Natural killer cell (primary cell): ENCODE results near the gene NFIA. TPM values are rescaled to one million over a fixed set of nuclear protein-coding genes. Genes with fewer than 3 reads are reported as not detected.

Experiments used
- ATAC-seq, 3 donors: fragments of 150-1000 bp in 2 of 3; fragments of 200-7000 bp in 1 of 3; cut with Tn5 transposase; 1 replicate in 1 of 3; 2 replicates in 2 of 3; pipeline ENCODE4 v1.10.0; 2021; ENCODE audit warnings: mild to moderate bottlenecking in 2 of 3, moderate library complexity in 2 of 3
- DNase-seq, 2 donors: peaks; one replicate each; pipeline versions ENCODE4 v3.0.0 to v3.0.0-alpha.2; 2013 to 2021; ENCODE audit warnings: mixed read lengths in 1 of 2
- H3K27ac ChIP-seq: one replicate; pipeline ENCODE4 v1.5.1; 2013; ENCODE audit warnings: mild to moderate bottlenecking, low read length
- H3K27me3 ChIP-seq: one replicate; pipeline ENCODE4 v1.6.1; 2013; ENCODE audit warnings: low read length; ENCODE audit not compliant: control insufficient read depth, insufficient read depth
- H3K36me3 ChIP-seq: one replicate; pipeline ENCODE4 v1.6.1; 2013; ENCODE audit warnings: low read length; ENCODE audit not compliant: control insufficient read depth, insufficient read depth
- H3K4me1 ChIP-seq: one replicate; pipeline ENCODE4 v1.6.1; 2013; ENCODE audit warnings: low read length; ENCODE audit not compliant: control insufficient read depth, insufficient read depth
- H3K4me3 ChIP-seq: one replicate; pipeline ENCODE4 v1.5.1; 2013; ENCODE audit warnings: low read length
- H3K9me3 ChIP-seq: one replicate; pipeline ENCODE4 v1.6.1; 2013; ENCODE audit warnings: low read length; ENCODE audit not compliant: control insufficient read depth, insufficient read depth
- H3K27ac Mint-ChIP-seq, 2 donors: one replicate each; pipeline ENCODE4 v1.8.0; 2022; ENCODE audit warnings: mild to moderate bottlenecking in 2 of 2, mixed read lengths in 2 of 2, moderate library complexity in 1 of 2
- H3K27me3 Mint-ChIP-seq, 2 donors: one replicate each; pipeline ENCODE4 v1.8.0; 2022; ENCODE audit warnings: low read depth in 2 of 2, mixed read lengths in 2 of 2
- H3K36me3 Mint-ChIP-seq: one replicate; pipeline ENCODE4 v1.8.0; 2022; ENCODE audit warnings: mixed read lengths
- H3K4me1 Mint-ChIP-seq, 2 donors: one replicate each; pipeline ENCODE4 v1.8.0; 2022; ENCODE audit warnings: mixed read lengths in 2 of 2
- H3K4me3 Mint-ChIP-seq: one replicate; pipeline ENCODE4 v1.8.0; 2022; ENCODE audit warnings: mild to moderate bottlenecking, moderate library complexity, mixed read lengths
- H3K9me3 Mint-ChIP-seq, 2 donors: one replicate each; pipeline ENCODE4 v1.8.0; 2022; ENCODE audit warnings: mixed read lengths in 2 of 2
- WGBS: methylation state at CpG from one replicate; pipeline ENCODE4 v1.1.7; 2013; ENCODE audit warnings: missing lambda C conversion rate; ENCODE audit not compliant: insufficient coverage; 5-methylcytosine and 5-hydroxymethylcytosine counted together
- intact Hi-C: fragments of 100-400 bp; cut with micrococcal nuclease; formaldehyde crosslinking; loops from one replicate; pipeline ENCODE4 v1.14.2; 2022
- total RNA-seq, 4 donors: library from RNA; stranded (reverse); fragments of 120-200 nt in 1 of 4; gene quantifications; one replicate each; pipeline versions ENCODE4 v1.2.3 to v1.2.4, GENCODE V29; 2013 to 2022
- TF ChIP-seq, protein P1 (sequence below): fragments of 200-600 bp; IDR thresholded peaks from one replicate; pipeline ENCODE4 v1.8.0; 2022; ENCODE audit warnings: antibody characterized with exemption

Gene NFIA
- total RNA-seq, 3 donors from 2014 or later (not counting 1 experiment from before 2014, with no cell fraction given) = 3.5 to 6.5 (median 3.6) TPM

DNA sequence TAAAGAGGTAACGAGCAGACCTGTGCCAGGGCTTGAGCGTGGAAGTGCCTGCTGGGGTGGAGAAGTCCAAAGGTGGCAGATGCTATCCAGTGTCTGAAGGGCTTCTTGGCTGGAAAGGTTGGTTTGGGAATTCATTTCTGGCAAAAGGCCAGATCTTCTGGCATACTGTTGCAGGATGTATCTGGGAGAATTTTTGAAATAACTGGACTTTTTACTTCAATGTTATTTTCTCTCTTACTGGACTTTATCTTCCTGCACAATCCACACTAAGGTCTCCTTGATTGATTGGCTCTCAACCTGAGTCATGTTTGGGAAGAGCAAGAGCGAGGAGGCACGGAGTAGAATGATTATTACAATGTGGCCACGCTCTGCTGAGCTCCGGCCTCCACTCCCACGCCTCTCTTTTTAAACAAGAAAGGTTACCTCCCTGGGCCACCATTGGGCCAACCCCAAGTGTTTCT, 364.2 kb downstream of the NFIA start:
- TF ChIP-seq, protein P1, sequence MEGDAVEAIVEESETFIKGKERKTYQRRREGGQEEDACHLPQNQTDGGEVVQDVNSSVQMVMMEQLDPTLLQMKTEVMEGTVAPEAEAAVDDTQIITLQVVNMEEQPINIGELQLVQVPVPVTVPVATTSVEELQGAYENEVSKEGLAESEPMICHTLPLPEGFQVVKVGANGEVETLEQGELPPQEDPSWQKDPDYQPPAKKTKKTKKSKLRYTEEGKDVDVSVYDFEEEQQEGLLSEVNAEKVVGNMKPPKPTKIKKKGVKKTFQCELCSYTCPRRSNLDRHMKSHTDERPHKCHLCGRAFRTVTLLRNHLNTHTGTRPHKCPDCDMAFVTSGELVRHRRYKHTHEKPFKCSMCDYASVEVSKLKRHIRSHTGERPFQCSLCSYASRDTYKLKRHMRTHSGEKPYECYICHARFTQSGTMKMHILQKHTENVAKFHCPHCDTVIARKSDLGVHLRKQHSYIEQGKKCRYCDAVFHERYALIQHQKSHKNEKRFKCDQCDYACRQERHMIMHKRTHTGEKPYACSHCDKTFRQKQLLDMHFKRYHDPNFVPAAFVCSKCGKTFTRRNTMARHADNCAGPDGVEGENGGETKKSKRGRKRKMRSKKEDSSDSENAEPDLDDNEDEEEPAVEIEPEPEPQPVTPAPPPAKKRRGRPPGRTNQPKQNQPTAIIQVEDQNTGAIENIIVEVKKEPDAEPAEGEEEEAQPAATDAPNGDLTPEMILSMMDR = no peak
- H3K9me3 Mint-ChIP-seq = no peaks in the 10 kb centered on the region

DNA sequence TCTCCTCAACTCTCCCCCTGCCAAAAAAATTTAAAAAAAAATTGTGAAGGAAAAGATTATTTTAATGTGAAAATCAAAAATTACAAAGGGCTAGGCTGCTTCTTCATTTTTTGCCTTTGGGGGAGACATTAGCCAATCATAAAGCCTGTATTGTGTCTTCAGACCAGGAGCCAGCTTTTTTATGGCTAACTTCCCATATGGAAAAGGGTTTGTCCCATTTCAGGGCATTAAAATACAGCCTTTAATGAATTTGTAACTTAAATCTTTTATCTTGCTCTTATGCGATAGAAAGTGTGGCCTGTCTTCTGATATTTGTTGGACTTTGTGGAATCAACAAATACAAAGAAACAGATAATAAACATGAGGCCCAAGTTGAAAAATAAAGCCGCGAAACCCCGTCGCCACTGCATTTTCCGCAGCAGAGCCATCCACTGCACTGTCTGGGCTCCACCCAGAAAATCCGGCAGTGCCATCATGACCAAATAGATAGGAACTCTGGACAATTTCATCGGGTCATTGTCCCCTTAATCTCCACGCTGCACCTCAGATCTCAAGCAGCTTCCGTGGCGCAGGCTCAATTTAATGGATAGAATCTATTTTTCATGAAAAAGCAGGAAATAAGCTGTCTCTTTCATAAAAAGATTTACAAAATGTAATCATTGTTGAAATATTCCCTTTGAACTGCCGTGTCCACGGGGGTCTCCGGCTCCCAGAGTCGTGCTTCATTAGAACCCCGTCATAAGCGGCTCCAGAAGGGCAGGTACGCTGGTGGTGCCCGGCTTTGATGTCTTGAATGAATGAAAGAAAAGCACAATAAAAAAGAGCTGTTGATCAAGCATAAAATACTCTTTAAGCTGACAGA, 365.0 kb downstream of the NFIA start:
- Histone ChIP-seq H3K27me3 (no peaks in the 10 kb centered on the region), H3K4me1 (peaks cover 7% of the 10 kb centered on the region), H3K36me3 (no peaks in the 10 kb centered on the region), H3K27ac (no peak overlapping the region), H3K9me3 (no peaks in the 10 kb centered on the region), H3K4me3 (no peak overlapping the region)
- TF ChIP-seq, protein P1 = no peak
- Mint-ChIP-seq H3K36me3 (no peaks in the 10 kb centered on the region), H3K27ac (no peak overlapping the region), H3K4me3 (no peak overlapping the region), H3K9me3 (no peaks in the 10 kb centered on the region), H3K4me1 (peaks cover 0 to 7% of the 10 kb centered on the region in 2 donors), H3K27me3 (no peaks in the 10 kb centered on the region)
- 97% methylated on average over 19 of the region's 19 CpGs for WGBS
- DNase-seq = no peak
- ATAC-seq = no peak
- intact Hi-C loops = no loop called here

More for the DNA sequence above, 364.2 kb downstream of the NFIA start:
- peaks cover 0 to 7% of the 10 kb centered on the region in 2 donors for H3K4me1 Mint-ChIP-seq
- Histone ChIP-seq H3K4me3 (no peak overlapping the region), H3K4me1 (peaks cover 7% of the 10 kb centered on the region), H3K27me3 (no peaks in the 10 kb centered on the region), H3K27ac (no peak overlapping the region), H3K36me3 (no peaks in the 10 kb centered on the region), H3K9me3 (no peaks in the 10 kb centered on the region)
- H3K4me3 Mint-ChIP-seq = no peak overlapping the region
- 92% methylated on average over 7 of the region's 7 CpGs for WGBS
- H3K36me3 Mint-ChIP-seq = no peaks in the 10 kb centered on the region
- no peak overlapping the region for H3K27ac Mint-ChIP-seq
- no peak for ATAC-seq
- DNase-seq = no peak
- H3K27me3 Mint-ChIP-seq = no peaks in the 10 kb centered on the region
- intact Hi-C loops = no loop called here

DNA sequence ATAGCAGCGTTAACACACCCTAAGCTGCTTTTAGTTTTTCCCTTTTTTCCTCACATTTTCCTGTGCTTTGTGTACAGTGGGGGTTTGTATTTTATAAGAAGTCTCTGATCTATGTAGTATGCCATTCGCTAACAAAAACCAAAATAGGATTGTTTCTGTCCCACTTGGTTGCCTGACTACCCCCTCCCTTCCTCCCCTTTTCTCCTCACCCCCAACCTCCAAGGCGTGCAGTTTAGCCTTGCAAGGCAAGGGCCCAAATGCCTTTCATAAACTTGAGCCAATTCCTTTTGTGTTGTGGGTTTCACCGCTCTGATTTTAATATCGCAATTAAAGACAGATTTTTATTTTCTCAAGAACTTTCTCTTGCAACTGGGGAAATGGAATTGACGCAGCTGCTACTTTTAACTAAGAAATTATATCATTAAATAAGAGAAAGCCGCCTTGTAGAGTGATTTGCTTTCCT, 365.6 kb downstream of the NFIA start:
- ATAC-seq = no peak
- WGBS = 96% methylated on average over 7 of the region's 7 CpGs
- intact Hi-C loops = no loop called here

More for the DNA sequence above, 365.6 kb downstream of the NFIA start:
- H3K27me3 Mint-ChIP-seq = no peaks in the 10 kb centered on the region
- no peak overlapping the region for H3K27ac Mint-ChIP-seq
- H3K4me1 Mint-ChIP-seq = peaks cover 4 to 10% of the 10 kb centered on the region in 2 donors
- Histone ChIP-seq H3K27ac (no peak overlapping the region), H3K4me3 (no peak overlapping the region), H3K36me3 (no peaks in the 10 kb centered on the region), H3K9me3 (no peaks in the 10 kb centered on the region), H3K27me3 (no peaks in the 10 kb centered on the region), H3K4me1 (peaks cover 7% of the 10 kb centered on the region)
- no peaks in the 10 kb centered on the region for H3K36me3 Mint-ChIP-seq
- DNase-seq = no peak
- no peak overlapping the region for H3K4me3 Mint-ChIP-seq
- H3K9me3 Mint-ChIP-seq = no peaks in the 10 kb centered on the region
- TF ChIP-seq, protein P1 = no peak
